Ovary (tissue), 9 donors: Measurements from ENCODE around the gene SIL1. TPM values are rescaled to one million over a fixed set of nuclear protein-coding genes. Genes with fewer than 3 reads are reported as not detected.

Source experiments
- DNase-seq, 5 donors: peaks; one replicate each; pipeline ENCODE4 v3.0.0-alpha.2; 2019 to 2020
- H3K27ac ChIP-seq, 2 donors: fragments of 200-600 bp; one replicate each; pipeline versions ENCODE4 v1.5.1 to v1.8.0; 2019 to 2022
- H3K27me3 ChIP-seq: fragments of 200-600 bp; one replicate; pipeline ENCODE4 v1.8.0; 2022
- H3K36me3 ChIP-seq: fragments of 200-600 bp; sonication (generic); one replicate; pipeline ENCODE4 v1.5.1; 2019
- H3K4me1 ChIP-seq: one replicate; pipeline ENCODE4 v1.8.1; 2013; ENCODE audit warnings: mild to moderate bottlenecking, moderate library complexity; ENCODE audit not compliant: insufficient read depth
- H3K4me3 ChIP-seq: fragments of 200-600 bp; sonication (generic); one replicate; pipeline ENCODE4 v1.5.1; 2017
- H3K9me3 ChIP-seq, 2 donors: fragments of 200-600 bp in 1 of 2; sonication (generic) in 1 of 2; one replicate each; pipeline versions ENCODE4 v1.5.1 to v1.8.1; 2013 to 2019; ENCODE audit warnings: mild to moderate bottlenecking in 1 of 2, moderate library complexity in 1 of 2
- CTCF ChIP-seq, 3 donors: fragments of 450-650 bp in 2 of 3; fragments of 200-600 bp in 1 of 3; IDR thresholded peaks; one replicate each; pipeline versions ENCODE4 v1.5.1 to v1.8.0; 2016 to 2022; ENCODE audit warnings: antibody characterized with exemption in 3 of 3, mild to moderate bottlenecking in 1 of 3
- EP300 ChIP-seq: sonication (generic); formaldehyde crosslinking; IDR thresholded peaks from one replicate; pipeline ENCODE4 v1.6.1; 2017; ENCODE audit warnings: antibody characterized with exemption
- POLR2A ChIP-seq: fragments of 450-650 bp; IDR thresholded peaks from one replicate; pipeline ENCODE4 v1.6.1; 2017; ENCODE audit warnings: antibody characterized with exemption, mild to moderate bottlenecking, moderate library complexity
- WGBS, 3 donors: extraction: QIAGEN DNeasy Blood & Tissue Kit in 1 of 3; methylation state at CpG; one replicate each; pipeline versions ENCODE4 v1.1.5 to v1.1.7; 2013 to 2017; 5-methylcytosine and 5-hydroxymethylcytosine counted together
- intact Hi-C, 4 donors: fragments of 100-400 bp; cut with DNase I; formaldehyde crosslinking; loops; one replicate each; pipeline versions ENCODE4 v1.11.0 to v1.15.1; 2022 to 2023
- polyA plus RNA-seq, 2 donors: library from polyadenylated mRNA; stranded (reverse); fragments of 200-250 nt in 1 of 2; fragments of 350-450 nt in 1 of 2; fragmentation: Illumina TruSeq in 1 of 2; extraction: RNeasy Lipid Tissue Mini Kit (QIAGEN cat#74804) in 1 of 2; gene quantifications; one replicate each; pipeline ENCODE4 v1.2.3, GENCODE V29; 2013 to 2014
- total RNA-seq, 7 donors: library from RNA; depleted of rRNA in 2 of 7; stranded (reverse); fragments of >200 nt in 2 of 7; fragmentation: NEBNext Ultra II Directional in 3 of 7; extraction: Animal tissue kit (Norgen Biotek cat#: 25700) in 3 of 7; gene quantifications; one replicate each; pipeline versions ENCODE4 v1.1.0 to v1.2.4, GENCODE V29; 2016 to 2023
- donor health status: DM: no; HTN: no; CAD: no; lungs with moderate emphysema.
- donor health status: DM: no; HTN: no; CAD: no.
- donor health status: Bipolar disorder and iron deficiency.
- donor health status: DM: yes; HTN: yes; CAD: no.
- donor health status: DM: no; HTN: no; CAD: no.
- donor health status: DM: yes; HTN: yes; CAD: no.

Gene SIL1
- total and polyA plus RNA-seq, 9 donors: 15.7 to 93.0 (median 34.9) TPM

- H3K36me3 ChIP-seq: no peaks in the 10 kb centered on the region
- no peak overlapping the region for H3K27ac ChIP-seq
- no peaks in the 10 kb centered on the region for H3K9me3 ChIP-seq
- TF ChIP-seq POLR2A (no peak), EP300 (no peak), CTCF (IDR thresholded peaks at IDR 0.05) (no peak)
- intact Hi-C loops: no loop called here
- DNase-seq: no peak
- no peaks in the 10 kb centered on the region for H3K27me3 ChIP-seq
- peaks cover 7% of the 10 kb centered on the region for H3K4me1 ChIP-seq
- H3K4me3 ChIP-seq: no peak overlapping the region
- WGBS, 3 donors: 91 to 93% (median 92%) methylated on average over 5 of the region's 5 CpGs
These were observed 228.7 kb downstream of the SIL1 start for GRCh38 chr5:138969323-138970002.

DNA sequence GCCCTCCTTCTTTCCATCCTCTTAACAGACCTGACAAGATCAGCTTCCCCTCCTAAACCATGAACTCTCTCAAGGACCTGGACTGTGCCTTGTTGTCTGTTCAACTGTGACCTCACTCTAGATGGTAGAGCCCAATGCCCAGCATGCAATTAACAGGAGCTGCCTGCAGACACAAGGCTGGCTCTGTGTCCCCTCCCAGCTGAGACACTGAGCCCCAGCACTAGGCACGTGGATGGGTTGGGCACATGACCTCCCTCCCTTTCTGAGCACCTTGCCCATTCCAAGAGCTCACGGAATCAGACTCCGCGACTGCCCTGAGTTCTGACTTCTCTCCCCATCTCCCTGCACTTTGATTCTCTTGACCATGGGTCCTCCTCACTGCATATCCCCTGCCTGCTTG lies 229.6 kb downstream of the SIL1 start:
- DNase-seq: no peak
- Histone ChIP-seq H3K4me1 (peaks cover 9% of the 10 kb centered on the region), H3K4me3 (no peak overlapping the region), H3K9me3 (no peaks in the 10 kb centered on the region), H3K36me3 (no peaks in the 10 kb centered on the region), H3K27ac (no peak overlapping the region), H3K27me3 (no peaks in the 10 kb centered on the region)
- TF ChIP-seq EP300 (no peak), CTCF (IDR thresholded peaks at IDR 0.05) (no peak), POLR2A (no peak)
- intact Hi-C loops: no loop called here
- 91 to 96% (median 92%) methylated on average over 4 of the region's 4 CpGs for WGBS, 3 donors

- intact Hi-C loops: no loop called here
- no peaks in the 10 kb centered on the region for H3K27me3 ChIP-seq
- WGBS, 3 donors: 84 to 88% (median 85%) methylated on average over 10 of the region's 10 CpGs
- peaks cover 12% of the 10 kb centered on the region for H3K4me1 ChIP-seq
- no peak overlapping the region for H3K27ac ChIP-seq
- no peak overlapping the region for H3K4me3 ChIP-seq
- no peaks in the 10 kb centered on the region for H3K9me3 ChIP-seq
- no peaks in the 10 kb centered on the region for H3K36me3 ChIP-seq
- TF ChIP-seq POLR2A: no peak
- DNase-seq: peak in 1 of 5 donors; percentile 13
These were observed 230.2 kb downstream of the SIL1 start for GRCh38 chr5:138967791-138968448.

- DNase-seq: peak in 1 of 5 donors; percentile 12
- Histone ChIP-seq H3K9me3 (no peaks in the 10 kb centered on the region), H3K27me3 (no peaks in the 10 kb centered on the region), H3K4me1 (peaks cover 14% of the 10 kb centered on the region), H3K27ac (no peak overlapping the region), H3K36me3 (no peaks in the 10 kb centered on the region), H3K4me3 (no peak overlapping the region)
- WGBS, 3 donors: 96 to 97% (median 97%) methylated on average over 10 of the region's 10 CpGs
- TF ChIP-seq EP300 (no peak), CTCF (IDR thresholded peaks at IDR 0.05) (no peak), POLR2A (no peak)
- intact Hi-C loops: no loop called here
These were observed 231.8 kb downstream of the SIL1 start for GRCh38 chr5:138966236-138966985.
